B cell (primary cell): ENCODE results near the gene COL5A1. TPM values are rescaled to one million over a fixed set of nuclear protein-coding genes. Genes with fewer than 3 reads are reported as not detected.

ENCODE experiments used
- ATAC-seq: fragments of 200-7000 bp; cut with Tn5 transposase; one replicate; pipeline ENCODE4 v1.10.0; 2021; ENCODE audit warnings: low read depth, mild to moderate bottlenecking, moderate number of reproducible peaks, moderate library complexity
- CTCF ChIA-PET: fragments of 350-600 bp; sonication (Branson Sonifier 250); formaldehyde crosslinking; loops from one replicate; lab custom pipeline; 2021; ENCODE audit warnings: antibody characterized with exemption, inconsistent platforms; lab: Charles Lee
- POLR2A ChIA-PET: fragments of 350-600 bp; sonication (Branson Sonifier 250); formaldehyde crosslinking; loops from one replicate; lab custom pipeline; 2021; ENCODE audit warnings: antibody characterized with exemption; lab: Charles Lee
- DNase-seq: peaks from one replicate; pipeline ENCODE4 v3.0.0; 2013
- H2AFZ ChIP-seq: 2 replicates; pipeline ENCODE4 v1.6.1; 2012; ENCODE audit warnings: mild to moderate bottlenecking, low read depth, low read length; ENCODE audit not compliant: insufficient read depth, poor library complexity, severe bottlenecking
- H3K27ac ChIP-seq, 2 donors: 1 replicate in 1 of 2; 2 replicates in 1 of 2; pipeline ENCODE4 v1.5.1; 2012 to 2013; ENCODE audit warnings: low read length in 2 of 2, mild to moderate bottlenecking in 2 of 2, moderate library complexity in 1 of 2
- H3K27me3 ChIP-seq, 4 experiments: fragments of 200-600 bp in 1 of 4; sonication (generic) in 1 of 4; replicated peaks in 1 of 4; 1 replicate in 2 of 4; 2 replicates in 2 of 4; pipeline versions ENCODE4 v1.6.1 to v1.7.0; 2013 to 2016; ENCODE audit warnings: low read length in 3 of 4, mild to moderate bottlenecking in 2 of 4, mixed read lengths in 1 of 4, moderate library complexity in 1 of 4; ENCODE audit not compliant: insufficient read depth in 4 of 4, control insufficient read depth in 3 of 4; ENCODE audit errors: control extremely low read depth in 1 of 4
- H3K36me3 ChIP-seq, 2 experiments: replicated peaks in 1 of 2; 1 replicate in 1 of 2; 2 replicates in 1 of 2; pipeline versions ENCODE4 v1.6.1 to v1.7.1; 2013; ENCODE audit warnings: low read length in 1 of 2; ENCODE audit not compliant: insufficient read depth in 2 of 2, control insufficient read depth in 1 of 2; ENCODE audit errors: control extremely low read depth in 1 of 2, extremely low read depth in 1 of 2
- H3K4me1 ChIP-seq, 2 donors: fragments of 200-600 bp in 1 of 2; sonication (generic) in 1 of 2; 1 replicate in 1 of 2; 2 replicates in 1 of 2; pipeline versions ENCODE4 v1.5.1 to v1.6.1; 2013 to 2017; ENCODE audit warnings: low read length in 2 of 2; ENCODE audit not compliant: control insufficient read depth in 2 of 2, insufficient read depth in 2 of 2
- H3K4me2 ChIP-seq: replicated peaks from 2 replicates; pipeline ENCODE3; 2012; ENCODE audit warnings: mild to moderate bottlenecking, low read depth, low read length; ENCODE audit not compliant: poor library complexity, severe bottlenecking
- H3K4me3 ChIP-seq, 5 experiments: fragments of 200-600 bp in 1 of 5; sonication (generic) in 1 of 5; 1 replicate in 3 of 5; 2 replicates in 2 of 5; pipeline versions ENCODE4 v1.5.1 to v1.7.0; 2011 to 2016; ENCODE audit warnings: low read length in 4 of 5, mild to moderate bottlenecking in 4 of 5, low read depth in 2 of 5, control low read depth in 1 of 5, moderate library complexity in 1 of 5; ENCODE audit not compliant: insufficient read depth in 1 of 5; ENCODE audit errors: control extremely low read depth in 1 of 5, extremely low read depth in 1 of 5
- H3K79me2 ChIP-seq: fragments of 200-600 bp; sonication (generic); one replicate; pipeline ENCODE4 v1.6.0; 2016; ENCODE audit warnings: low read length; ENCODE audit not compliant: control insufficient read depth, insufficient read depth
- H3K9ac ChIP-seq: fragments of 200-600 bp; sonication (generic); 2 replicates; pipeline ENCODE4 v1.6.1; 2017; ENCODE audit warnings: mild to moderate bottlenecking, low read length, moderate library complexity
- H3K9me3 ChIP-seq, 3 donors: one replicate each; pipeline versions ENCODE4 v1.6.1 to v1.7.1; 2013; ENCODE audit warnings: low read length in 2 of 3; ENCODE audit not compliant: control insufficient read depth in 2 of 3, insufficient read depth in 1 of 3; ENCODE audit errors: control extremely low read depth in 1 of 3
- H4K20me1 ChIP-seq: 2 replicates; pipeline ENCODE4 v1.6.0; 2012; ENCODE audit warnings: mild to moderate bottlenecking, low read length; ENCODE audit not compliant: insufficient read depth, control insufficient read depth, poor library complexity, severe bottlenecking
- H3K27ac Mint-ChIP-seq: one replicate; pipeline ENCODE4 v1.8.0; 2021; ENCODE audit warnings: mixed read lengths
- H3K27me3 Mint-ChIP-seq: one replicate; pipeline ENCODE4 v1.8.0; 2021; ENCODE audit warnings: mixed read lengths
- H3K4me1 Mint-ChIP-seq: one replicate; pipeline ENCODE4 v1.8.0; 2021; ENCODE audit warnings: mixed read lengths
- H3K4me3 Mint-ChIP-seq: one replicate; pipeline ENCODE4 v1.8.0; 2021; ENCODE audit warnings: mixed read lengths
- H3K9me3 Mint-ChIP-seq: one replicate; pipeline ENCODE4 v1.8.0; 2022; ENCODE audit warnings: mixed read lengths; ENCODE audit not compliant: insufficient read depth
- EZH2 ChIP-seq: IDR thresholded peaks from 2 replicates; pipeline ENCODE4 v1.6.1; 2012; ENCODE audit warnings: borderline replicate concordance, low read depth, mild to moderate bottlenecking, moderate library complexity, low read length; ENCODE audit not compliant: insufficient read depth, poor library complexity, severe bottlenecking
- WGBS: methylation state at CpG from one replicate; pipeline ENCODE4 v1.1.5; 2013; ENCODE audit warnings: missing lambda C conversion rate; ENCODE audit not compliant: insufficient coverage; 5-methylcytosine and 5-hydroxymethylcytosine counted together
- intact Hi-C: fragments of 100-400 bp; cut with micrococcal nuclease; formaldehyde crosslinking; loops from one replicate; pipeline ENCODE4 v1.10.0; 2022
- polyA plus RNA-seq: library from polyadenylated mRNA; depleted of rRNA; stranded (reverse); fragments of >200 nt; gene quantifications from 2 replicates; pipeline ENCODE4 v1.2.3, GENCODE V29; 2012
- total RNA-seq, 2 donors: library from RNA; stranded (reverse); fragments of 120-200 nt in 1 of 2; gene quantifications; 1 replicate in 1 of 2; 2 replicates in 1 of 2; pipeline versions ENCODE4 v1.2.3 to v1.2.4, GENCODE V29; 2013 to 2022
- TF ChIP-seq, protein P1 (sequence below): fragments of 200-600 bp; IDR thresholded peaks from one replicate; pipeline ENCODE4 v1.8.0; 2022; ENCODE audit warnings: antibody characterized with exemption, mild to moderate bottlenecking

The COL5A1 gene
- total and polyA plus RNA-seq, 2 donors (not counting 1 experiment from before 2014, with no cell fraction given), result 0.06 TPM; not detected in 1

DNA sequence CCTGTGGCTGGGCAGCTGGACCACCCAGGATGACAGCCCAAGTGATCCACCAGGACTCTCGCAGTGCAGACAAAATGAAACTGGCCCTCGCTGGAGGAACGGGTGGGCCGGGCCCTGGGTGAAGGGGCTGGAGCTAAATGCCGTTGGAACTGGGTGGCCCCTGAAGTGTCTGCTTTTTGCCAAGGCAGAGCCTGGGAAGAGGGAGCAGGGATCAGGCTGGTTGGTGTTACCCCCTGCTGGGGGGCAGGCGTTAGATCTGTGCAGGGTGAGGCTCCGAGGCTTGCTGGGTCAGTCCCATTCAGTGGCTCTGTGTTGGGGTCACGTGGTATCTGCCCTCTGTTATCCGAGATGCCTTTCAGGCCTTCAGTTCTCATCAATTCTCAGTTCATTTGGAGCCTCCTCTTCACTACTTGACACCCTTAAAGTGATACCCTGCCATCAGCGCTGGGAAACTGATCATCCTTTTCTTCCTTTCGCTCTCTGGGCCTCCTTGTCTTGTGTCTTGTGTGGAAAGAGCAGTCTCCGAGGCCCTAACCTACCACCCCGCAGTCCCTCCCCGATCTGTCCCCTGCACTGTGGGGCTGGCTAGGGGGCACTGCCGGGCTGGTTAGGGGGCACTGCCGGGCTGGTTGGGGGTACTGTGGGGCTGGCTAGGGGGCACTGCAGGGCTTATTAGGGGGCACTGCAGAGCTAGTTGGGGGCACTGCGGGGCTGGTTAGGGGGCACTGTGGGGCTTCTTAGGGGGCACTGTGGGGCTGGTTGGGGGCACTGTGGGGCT, 37.3 kb downstream of the COL5A1 start:
- ATAC-seq (no peak), DNase-seq (no peak)
- Histone ChIP-seq H3K27me3 (no peaks in the 10 kb centered on the region), H3K4me3 (no peak overlapping the region), H3K4me2 (no peak overlapping the region), H4K20me1 (no peaks in the 10 kb centered on the region), H3K36me3 (no peaks in the 10 kb centered on the region), H3K27ac (no peak overlapping the region), H3K9ac (no peak overlapping the region), H3K4me1 (no peaks in the 10 kb centered on the region), H3K9me3 (peaks cover 0 to 9% (median 3%) of the 10 kb centered on the region in 3 donors), H2AFZ (no peak overlapping the region), H3K79me2 (no peaks in the 10 kb centered on the region)
- no peak overlapping the region for H3K4me3 Mint-ChIP-seq
- intact Hi-C loops, result no loop called here
- H3K27ac Mint-ChIP-seq, result no peak overlapping the region
- no peak for TF ChIP-seq EZH2
- TF ChIP-seq, protein P1, sequence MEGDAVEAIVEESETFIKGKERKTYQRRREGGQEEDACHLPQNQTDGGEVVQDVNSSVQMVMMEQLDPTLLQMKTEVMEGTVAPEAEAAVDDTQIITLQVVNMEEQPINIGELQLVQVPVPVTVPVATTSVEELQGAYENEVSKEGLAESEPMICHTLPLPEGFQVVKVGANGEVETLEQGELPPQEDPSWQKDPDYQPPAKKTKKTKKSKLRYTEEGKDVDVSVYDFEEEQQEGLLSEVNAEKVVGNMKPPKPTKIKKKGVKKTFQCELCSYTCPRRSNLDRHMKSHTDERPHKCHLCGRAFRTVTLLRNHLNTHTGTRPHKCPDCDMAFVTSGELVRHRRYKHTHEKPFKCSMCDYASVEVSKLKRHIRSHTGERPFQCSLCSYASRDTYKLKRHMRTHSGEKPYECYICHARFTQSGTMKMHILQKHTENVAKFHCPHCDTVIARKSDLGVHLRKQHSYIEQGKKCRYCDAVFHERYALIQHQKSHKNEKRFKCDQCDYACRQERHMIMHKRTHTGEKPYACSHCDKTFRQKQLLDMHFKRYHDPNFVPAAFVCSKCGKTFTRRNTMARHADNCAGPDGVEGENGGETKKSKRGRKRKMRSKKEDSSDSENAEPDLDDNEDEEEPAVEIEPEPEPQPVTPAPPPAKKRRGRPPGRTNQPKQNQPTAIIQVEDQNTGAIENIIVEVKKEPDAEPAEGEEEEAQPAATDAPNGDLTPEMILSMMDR, result no peak
- H3K4me1 Mint-ChIP-seq, result no peaks in the 10 kb centered on the region
- ChIA-PET POLR2A (no interaction called here), CTCF (no interaction called here)
- 92% methylated on average over 12 of the region's 17 CpGs for WGBS
- no peaks in the 10 kb centered on the region for H3K9me3 Mint-ChIP-seq
- H3K27me3 Mint-ChIP-seq, result no peaks in the 10 kb centered on the region

DNA sequence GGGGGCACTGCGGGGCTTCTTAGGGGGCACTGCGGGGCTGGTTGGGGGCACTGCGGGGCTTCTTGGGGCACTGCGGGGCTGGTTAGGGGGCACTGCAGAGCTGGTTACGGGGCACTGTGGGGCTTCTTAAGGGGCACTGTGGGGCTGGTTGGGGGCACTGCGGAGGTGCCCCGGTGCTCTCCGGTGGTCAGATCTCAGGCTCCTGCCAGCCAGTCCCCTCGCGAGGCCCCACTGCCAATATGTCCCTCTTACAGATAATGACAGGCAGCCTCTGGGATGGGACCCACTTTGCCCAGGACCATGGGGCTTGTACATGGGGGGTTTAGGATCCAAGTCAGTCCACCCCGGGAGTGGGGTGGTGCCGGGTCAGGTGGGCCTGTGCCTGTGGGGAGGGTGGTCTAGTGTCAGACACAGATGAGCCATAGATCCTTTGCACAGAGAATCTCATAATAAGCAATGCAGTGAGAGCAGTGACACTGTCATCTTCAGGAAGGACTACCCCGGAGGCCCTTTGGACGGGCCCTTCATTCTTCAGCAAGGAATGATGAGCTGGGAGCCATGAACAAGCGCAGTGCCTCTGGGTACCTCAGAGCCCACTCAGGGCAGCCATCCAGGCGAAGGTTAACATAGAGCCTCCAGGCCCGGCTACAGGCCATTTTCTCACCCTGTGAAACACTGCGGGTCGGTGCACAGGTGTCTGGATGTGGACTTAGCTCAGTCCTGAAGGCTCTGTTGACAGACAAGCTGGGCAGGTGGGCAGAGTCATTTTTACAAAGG, 38.2 kb downstream of the COL5A1 start:
- H2AFZ ChIP-seq, result no peak overlapping the region
- H3K36me3 ChIP-seq, result no peaks in the 10 kb centered on the region
- DNase-seq, result no peak
- no peaks in the 10 kb centered on the region for H3K4me1 Mint-ChIP-seq
- no peak overlapping the region for H3K27ac ChIP-seq
- POLR2A ChIA-PET, result no interaction called here
- H3K27me3 ChIP-seq, result peaks cover 0 to 3% (median 0%) of the 10 kb centered on the region in 4 experiments
- ATAC-seq, result no peak
- no peak overlapping the region for H3K4me2 ChIP-seq
- H4K20me1 ChIP-seq, result no peaks in the 10 kb centered on the region
- H3K4me3 Mint-ChIP-seq, result no peak overlapping the region
- TF ChIP-seq, protein P1, result no peak
- TF ChIP-seq EZH2, result no peak
- intact Hi-C loops, result no loop called here
- WGBS, result 88% methylated on average over 15 of the region's 19 CpGs
- CTCF ChIA-PET, result no interaction called here
- H3K4me1 ChIP-seq, result no peaks in the 10 kb centered on the region
- no peaks in the 10 kb centered on the region for H3K9me3 Mint-ChIP-seq
- H3K27me3 Mint-ChIP-seq, result no peaks in the 10 kb centered on the region
- H3K27ac Mint-ChIP-seq, result no peak overlapping the region
- H3K4me3 ChIP-seq, result no peak overlapping the region
- peaks cover 0 to 9% (median 3%) of the 10 kb centered on the region in 3 donors for H3K9me3 ChIP-seq
- no peaks in the 10 kb centered on the region for H3K79me2 ChIP-seq
- no peak overlapping the region for H3K9ac ChIP-seq
